ENCODE measurements around the gene NUP155.
"Not testable (repeated sequence)": the region's sequence is repeated elsewhere in the genome, so short reads cannot be mapped to it uniquely, and the experiment has no call there.

The NUP155 gene

GRCh38 chr5:37400501-37400900 is 29.6 kb upstream of the NUP155 start:
- no peak overlapping the region for H2AFZ ChIP-seq (ENCODE audit: low read length)
- H2BK15ac ChIP-seq (ENCODE audit: low read length), result no peak overlapping the region

GRCh38 chr5:37396352-37396751 is 25.4 kb upstream of the NUP155 start:
- no peak overlapping the region for H4K8ac ChIP-seq (ENCODE audit: low read depth, low read length)
- H3K9ac ChIP-seq (ENCODE audit: low read depth, low read length, poor library complexity), result no peak overlapping the region
- no peak overlapping the region for H3K4me2 ChIP-seq (ENCODE audit: insufficient read depth, low read length, poor library complexity, severe bottlenecking)
- no peak overlapping the region for H3K23ac ChIP-seq (ENCODE audit: low read depth, low read length, poor library complexity)
- H3K4me3 ChIP-seq (ENCODE audit: low read length in 2 of 2), result no peak overlapping the region
- H3K79me1 ChIP-seq (ENCODE audit: low read depth, low read length), result no peaks in the 10 kb centered on the region
- H2AK5ac ChIP-seq (ENCODE audit: low read depth, low read length), result no peak overlapping the region
- no peak overlapping the region for H3K18ac ChIP-seq (ENCODE audit: low read length)
- WGBS, 2 donors (ENCODE audit: extremely low coverage in 2 of 2, insufficient read length in 2 of 2, insufficient replicate concordance in 1 of 2), result no CpG with 5 or more reads among the region's 5 CpGs
- H2AFZ ChIP-seq (ENCODE audit: low read length), result no peak overlapping the region
- no peak overlapping the region for H2BK5ac ChIP-seq (ENCODE audit: low read length)
- no peaks in the 10 kb centered on the region for H3K9me3 ChIP-seq (replicated peaks in 1 of 2; ENCODE audit: control insufficient read depth in 2 of 2, insufficient read depth in 1 of 2, low read depth in 1 of 2, low read length in 2 of 2)
- H3K36me3 ChIP-seq (replicated peaks in 1 of 2; ENCODE audit: control insufficient read depth in 2 of 2, insufficient read depth in 2 of 2, low read length in 2 of 2), result peaks cover 7 to 63% of the 10 kb centered on the region in 2 donors
- no peak overlapping the region for H3K4ac ChIP-seq (ENCODE audit: low read length)
- DNase-seq (ENCODE audit: low spot score), result no peak
- H2BK15ac ChIP-seq (ENCODE audit: low read length), result no peak overlapping the region
- H3K27ac ChIP-seq (replicated peaks; ENCODE audit: low read length), result no peak overlapping the region
- no peak overlapping the region for H4K91ac ChIP-seq (ENCODE audit: low read depth, low read length, poor library complexity)
- no peaks in the 10 kb centered on the region for H3K27me3 ChIP-seq (ENCODE audit: control insufficient read depth in 3 of 3, insufficient read depth in 3 of 3, low read depth in 1 of 3, low read length in 3 of 3)
- no peaks in the 10 kb centered on the region for H3K4me1 ChIP-seq (ENCODE audit: control insufficient read depth in 2 of 2, insufficient read depth in 1 of 2, low read depth in 1 of 2, low read length in 2 of 2)
- no peak overlapping the region for H3K14ac ChIP-seq (ENCODE audit: low read length)
- H2BK120ac ChIP-seq (ENCODE audit: low read depth, low read length), result no peak overlapping the region
- no peak overlapping the region for H2BK12ac ChIP-seq (ENCODE audit: low read length)

More at GRCh38 chr5:37400501-37400900, 29.6 kb upstream of the NUP155 start:
- H3K4me3 ChIP-seq (ENCODE audit: low read length in 2 of 2), result no peak overlapping the region
- no peak overlapping the region for H3K14ac ChIP-seq (ENCODE audit: low read length)
- H3K27me3 ChIP-seq (ENCODE audit: control insufficient read depth in 3 of 3, insufficient read depth in 3 of 3, low read depth in 1 of 3, low read length in 3 of 3), result no peaks in the 10 kb centered on the region
- no peaks in the 10 kb centered on the region for H3K4me1 ChIP-seq (ENCODE audit: control insufficient read depth in 2 of 2, insufficient read depth in 1 of 2, low read depth in 1 of 2, low read length in 2 of 2)
- no peak overlapping the region for H2BK12ac ChIP-seq (ENCODE audit: low read length)
- H3K9me3 ChIP-seq (replicated peaks in 1 of 2; ENCODE audit: control insufficient read depth in 2 of 2, insufficient read depth in 1 of 2, low read depth in 1 of 2, low read length in 2 of 2), result no peaks in the 10 kb centered on the region
- no peak overlapping the region for H2BK5ac ChIP-seq (ENCODE audit: low read length)
- H4K91ac ChIP-seq (ENCODE audit: low read depth, low read length, poor library complexity), result no peak overlapping the region
- H3K4me2 ChIP-seq (ENCODE audit: insufficient read depth, low read length, poor library complexity, severe bottlenecking), result no peak overlapping the region
- H2BK120ac ChIP-seq (ENCODE audit: low read depth, low read length), result no peak overlapping the region
- H3K79me1 ChIP-seq (ENCODE audit: low read depth, low read length), result peaks cover 1% of the 10 kb centered on the region
- H3K27ac ChIP-seq (replicated peaks; ENCODE audit: low read length), result no peak overlapping the region
- no peak for DNase-seq (ENCODE audit: low spot score)
- WGBS, 2 donors (ENCODE audit: extremely low coverage in 2 of 2, insufficient read length in 2 of 2, insufficient replicate concordance in 1 of 2), result no CpG with 5 or more reads among the region's 4 CpGs
- H3K4ac ChIP-seq (ENCODE audit: low read length), result no peak overlapping the region
- peaks cover 4 to 33% of the 10 kb centered on the region in 2 donors for H3K36me3 ChIP-seq (replicated peaks in 1 of 2; ENCODE audit: control insufficient read depth in 2 of 2, insufficient read depth in 2 of 2, low read length in 2 of 2)
- H2AK5ac ChIP-seq (ENCODE audit: low read depth, low read length), result no peak overlapping the region
- no peak overlapping the region for H3K9ac ChIP-seq (ENCODE audit: low read depth, low read length, poor library complexity)
- no peak overlapping the region for H3K18ac ChIP-seq (ENCODE audit: low read length)
- no peak overlapping the region for H3K23ac ChIP-seq (ENCODE audit: low read depth, low read length, poor library complexity)
- H4K8ac ChIP-seq (ENCODE audit: low read depth, low read length), result no peak overlapping the region

- Histone ChIP-seq H4K91ac (ENCODE audit: low read depth, low read length, poor library complexity) (no peak overlapping the region), H3K79me1 (ENCODE audit: low read depth, low read length) (no peaks in the 10 kb centered on the region), H2BK120ac (ENCODE audit: low read depth, low read length) (no peak overlapping the region), H3K4me2 (ENCODE audit: insufficient read depth, low read length, poor library complexity, severe bottlenecking) (no peak overlapping the region), H2AFZ (ENCODE audit: low read length) (no peak overlapping the region), H2BK12ac (ENCODE audit: low read length) (no peak overlapping the region), H3K4me3 (ENCODE audit: low read length in 2 of 2) (no peak overlapping the region), H3K4ac (ENCODE audit: low read length) (no peak overlapping the region), H3K18ac (ENCODE audit: low read length) (no peak overlapping the region), H3K27ac (replicated peaks; ENCODE audit: low read length) (no peak overlapping the region), H4K8ac (ENCODE audit: low read depth, low read length) (no peak overlapping the region), H2AK5ac (ENCODE audit: low read depth, low read length) (no peak overlapping the region), H3K23ac (ENCODE audit: low read depth, low read length, poor library complexity) (no peak overlapping the region), H2BK5ac (ENCODE audit: low read length) (no peak overlapping the region), H3K4me1 (ENCODE audit: control insufficient read depth in 2 of 2, insufficient read depth in 1 of 2, low read depth in 1 of 2, low read length in 2 of 2) (no peaks in the 10 kb centered on the region), H3K14ac (ENCODE audit: low read length) (no peak overlapping the region), H3K27me3 (ENCODE audit: control insufficient read depth in 3 of 3, insufficient read depth in 3 of 3, low read depth in 1 of 3, low read length in 3 of 3) (no peaks in the 10 kb centered on the region), H3K9ac (ENCODE audit: low read depth, low read length, poor library complexity) (no peak overlapping the region), H2BK15ac (ENCODE audit: low read length) (no peak overlapping the region), H3K9me3 (replicated peaks in 1 of 2; ENCODE audit: control insufficient read depth in 2 of 2, insufficient read depth in 1 of 2, low read depth in 1 of 2, low read length in 2 of 2) (no peaks in the 10 kb centered on the region), H3K36me3 (replicated peaks in 1 of 2; ENCODE audit: control insufficient read depth in 2 of 2, insufficient read depth in 2 of 2, low read length in 2 of 2) (peaks cover 5 to 52% of the 10 kb centered on the region in 2 donors)
- no peak for DNase-seq (ENCODE audit: low spot score)
- no CpG with 5 or more reads among the region's 3 CpGs for WGBS, 2 donors (ENCODE audit: extremely low coverage in 2 of 2, insufficient read length in 2 of 2, insufficient replicate concordance in 1 of 2)
Observed at GRCh38 chr5:37391591-37391990, 20.7 kb upstream of the NUP155 start.

GRCh38 chr5:37379100-37379628 is 8.3 kb upstream of the NUP155 start, which contains the start of gene WDR70:
Gene WDR70 (plus strand): TSS chr5:37379318. CDS start chr5:37379368, 50 bp downstream.
- H2BK5ac ChIP-seq (ENCODE audit: low read length); H3K18ac ChIP-seq (ENCODE audit: low read length); H3K9me3 ChIP-seq (replicated peaks in 1 of 2; ENCODE audit: control insufficient read depth in 2 of 2, insufficient read depth in 1 of 2, low read depth in 1 of 2, low read length in 2 of 2); H2BK15ac ChIP-seq (ENCODE audit: low read length); H2BK12ac ChIP-seq (ENCODE audit: low read length); H3K27ac ChIP-seq (replicated peaks; ENCODE audit: low read length); H3K14ac ChIP-seq (ENCODE audit: low read length); H3K79me1 ChIP-seq (ENCODE audit: low read depth, low read length); H2AK5ac ChIP-seq (ENCODE audit: low read depth, low read length); H4K8ac ChIP-seq (ENCODE audit: low read depth, low read length); H2BK120ac ChIP-seq (ENCODE audit: low read depth, low read length); H3K4me1 ChIP-seq (ENCODE audit: control insufficient read depth in 2 of 2, insufficient read depth in 1 of 2, low read depth in 1 of 2, low read length in 2 of 2); H3K27me3 ChIP-seq (ENCODE audit: control insufficient read depth in 3 of 3, insufficient read depth in 3 of 3, low read depth in 1 of 3, low read length in 3 of 3); H4K91ac ChIP-seq (ENCODE audit: low read depth, low read length, poor library complexity); H3K4ac ChIP-seq (ENCODE audit: low read length): not testable (repeated sequence)
- Histone ChIP-seq H3K4me3 (ENCODE audit: low read length in 2 of 2) (peak within 1 kb of the TSS; percentile 82 to 90), H3K36me3 (replicated peaks in 1 of 2; ENCODE audit: control insufficient read depth in 2 of 2, insufficient read depth in 2 of 2, low read length in 2 of 2) (peaks cover 0 to 13% of the 10 kb centered on the region in 2 donors), H3K9ac (ENCODE audit: low read depth, low read length, poor library complexity) (peak within 1 kb of the TSS; percentile 77), H3K4me2 (ENCODE audit: insufficient read depth, low read length, poor library complexity, severe bottlenecking) (peak within 1 kb of the TSS; percentile 73), H3K23ac (ENCODE audit: low read depth, low read length, poor library complexity) (peak within 1 kb of the TSS; percentile 73), H2AFZ (ENCODE audit: low read length) (peak within 1 kb of the TSS; percentile 88)
- no CpG with 5 or more reads among the region's 39 CpGs for WGBS, 2 donors (ENCODE audit: extremely low coverage in 2 of 2, insufficient read length in 2 of 2, insufficient replicate concordance in 1 of 2)
- DNase-seq (ENCODE audit: low spot score), result peak; percentile 67

Measured in neuronal stem cell (in vitro differentiated cells).